ENCODE results near the gene KIAA0040. TPM values are rescaled to one million over a fixed set of nuclear protein-coding genes. Genes with fewer than 3 reads are reported as not detected.

KIAA0040 gene
- total and polyA plus RNA-seq, 3 donors from 2014 or later = 5.8 to 10.3 (median 8.2) TPM

DNA sequence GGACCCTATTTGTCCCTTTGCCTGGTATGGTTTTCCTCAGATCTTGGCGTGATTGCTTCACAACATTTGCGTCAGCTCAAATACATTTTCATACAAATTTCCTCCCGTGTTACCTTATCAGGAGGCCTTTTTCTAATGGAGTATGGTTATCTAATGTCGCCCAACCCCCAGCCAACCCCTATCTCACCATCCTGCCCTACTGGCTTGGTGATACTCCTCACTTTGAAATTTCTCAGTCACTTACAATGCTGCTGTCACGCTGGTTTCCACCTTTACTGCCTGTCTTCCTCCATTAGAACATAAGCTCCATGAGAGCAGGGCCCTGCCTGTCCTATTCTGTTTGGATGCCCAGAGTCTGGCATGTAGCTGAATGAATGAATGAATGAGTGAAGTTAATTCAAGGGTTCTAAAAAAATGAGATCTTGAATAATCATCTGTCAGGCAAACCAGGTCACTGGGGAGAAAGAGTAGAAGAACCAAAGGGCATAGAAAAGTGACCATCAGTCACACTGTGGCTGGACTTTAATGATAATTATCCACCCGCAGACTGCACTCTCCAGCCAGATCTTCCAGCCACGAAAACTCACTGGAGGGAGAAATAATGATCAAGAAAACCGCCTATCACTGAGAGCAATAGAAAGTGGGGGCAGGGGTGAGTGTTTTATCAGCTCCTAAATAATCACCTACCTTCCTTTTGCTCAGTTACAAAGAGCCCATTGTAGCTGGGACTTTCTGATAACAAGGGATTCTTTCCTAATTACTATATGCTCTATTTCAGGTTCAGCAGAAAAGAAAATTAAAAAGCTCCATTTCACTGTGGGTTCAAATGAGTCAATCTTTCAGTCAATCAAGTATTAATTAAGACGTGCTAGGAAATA, 21.3 kb downstream of the KIAA0040 start:
- Histone ChIP-seq H3K4me1 (no peaks in the 10 kb centered on the region), H3K27ac (no peak overlapping the region), H3K4me3 (no peak overlapping the region), H3K9me3 (no peaks in the 10 kb centered on the region), H3K27me3 (no peaks in the 10 kb centered on the region), H3K36me3 (ENCODE audit: low read depth, missing control alignments) (no peaks in the 10 kb centered on the region)
- intact Hi-C loops (cut with DNase I; ENCODE audit: low total_unique reads) = no loop called here
- 82 to 87% methylated on average over 9 of the region's 9 CpGs for WGBS, 2 donors
- no peak for DNase-seq
- TF ChIP-seq POLR2A (IDR thresholded peaks at IDR 0.05) = no peak
- no peak for TF ChIP-seq CTCF (IDR thresholded peaks at IDR 0.05)

DNA sequence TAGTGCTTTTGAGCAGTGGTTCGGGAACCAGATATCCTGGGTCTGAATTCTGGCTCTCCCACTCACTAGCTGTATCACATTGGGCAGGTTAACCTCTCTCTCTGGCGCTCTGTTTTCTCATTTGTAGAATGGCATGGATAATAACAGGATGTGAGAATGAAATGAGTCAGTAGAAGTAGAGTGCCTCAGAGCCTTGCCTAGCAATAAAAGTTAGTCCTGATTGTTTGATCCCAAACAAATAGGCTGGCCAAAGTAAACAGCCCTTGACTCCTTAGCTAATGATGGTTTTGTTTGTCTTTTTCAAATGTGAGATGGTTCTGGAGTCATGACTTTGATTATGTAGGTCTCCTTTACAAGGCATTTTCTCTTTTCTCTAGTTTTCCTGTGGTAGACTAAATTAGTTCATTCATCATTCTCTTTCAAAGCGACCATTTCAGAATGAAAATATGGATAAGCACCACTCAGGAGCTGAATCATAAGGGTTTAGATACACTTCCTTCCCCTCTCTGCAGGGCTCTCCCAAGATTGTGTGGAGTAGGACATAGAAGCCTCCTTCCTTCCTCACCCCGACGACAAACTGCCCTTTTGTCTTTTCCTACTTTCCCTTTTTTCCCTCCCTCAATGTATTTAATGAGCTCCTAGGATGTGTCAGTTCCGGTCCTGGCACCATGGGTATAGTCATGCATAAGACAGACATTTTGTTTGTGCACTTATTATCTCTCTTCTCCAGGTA, 23.1 kb downstream of the KIAA0040 start:
- H3K4me3 ChIP-seq = no peak overlapping the region
- WGBS, 2 donors = 79 to 82% methylated on average over 6 of the region's 6 CpGs
- no peak for DNase-seq
- no peaks in the 10 kb centered on the region for H3K4me1 ChIP-seq
- no peaks in the 10 kb centered on the region for H3K9me3 ChIP-seq
- no peak for TF ChIP-seq POLR2A (IDR thresholded peaks at IDR 0.05)
- TF ChIP-seq CTCF (IDR thresholded peaks at IDR 0.05) = no peak
- intact Hi-C loops (cut with DNase I; ENCODE audit: low total_unique reads) = no loop called here
- no peak overlapping the region for H3K27ac ChIP-seq
- H3K36me3 ChIP-seq (ENCODE audit: low read depth, missing control alignments) = no peaks in the 10 kb centered on the region
- H3K27me3 ChIP-seq = no peaks in the 10 kb centered on the region

GRCh38 chr1:175168782-175169181, 23.8 kb downstream of the KIAA0040 start:
- TF ChIP-seq POLR2A (IDR thresholded peaks at IDR 0.05) = no peak
- TF ChIP-seq CTCF (IDR thresholded peaks at IDR 0.05) = no peak
- Histone ChIP-seq H3K27me3 (no peaks in the 10 kb centered on the region), H3K4me1 (no peaks in the 10 kb centered on the region), H3K9me3 (no peaks in the 10 kb centered on the region), H3K4me3 (no peak overlapping the region), H3K27ac (no peak overlapping the region), H3K36me3 (ENCODE audit: low read depth, missing control alignments) (no peaks in the 10 kb centered on the region)
- WGBS, 2 donors = 92 to 97% methylated on average over 4 of the region's 4 CpGs
- intact Hi-C loops (cut with DNase I; ENCODE audit: low total_unique reads) = no loop called here
- no peak for DNase-seq

GRCh38 chr1:175167861-175168260, 24.7 kb downstream of the KIAA0040 start:
- Histone ChIP-seq H3K36me3 (ENCODE audit: low read depth, missing control alignments) (no peaks in the 10 kb centered on the region), H3K27ac (no peak overlapping the region), H3K27me3 (no peaks in the 10 kb centered on the region), H3K9me3 (no peaks in the 10 kb centered on the region), H3K4me3 (no peak overlapping the region), H3K4me1 (no peaks in the 10 kb centered on the region)
- 95 to 98% methylated on average over 2 of the region's 2 CpGs for WGBS, 2 donors
- DNase-seq = no peak
- intact Hi-C loops (cut with DNase I; ENCODE audit: low total_unique reads) = no loop called here
- TF ChIP-seq POLR2A (IDR thresholded peaks at IDR 0.05) (no peak), CTCF (IDR thresholded peaks at IDR 0.05) (no peak)
